ENCODE results near the gene SYNDIG1L. TPM values are rescaled to one million over a fixed set of nuclear protein-coding genes. Genes with fewer than 3 reads are reported as not detected.

The SYNDIG1L gene
- total RNA-seq, 2 donors from 2014 or later, result 0.09 to 0.34 TPM

DNA sequence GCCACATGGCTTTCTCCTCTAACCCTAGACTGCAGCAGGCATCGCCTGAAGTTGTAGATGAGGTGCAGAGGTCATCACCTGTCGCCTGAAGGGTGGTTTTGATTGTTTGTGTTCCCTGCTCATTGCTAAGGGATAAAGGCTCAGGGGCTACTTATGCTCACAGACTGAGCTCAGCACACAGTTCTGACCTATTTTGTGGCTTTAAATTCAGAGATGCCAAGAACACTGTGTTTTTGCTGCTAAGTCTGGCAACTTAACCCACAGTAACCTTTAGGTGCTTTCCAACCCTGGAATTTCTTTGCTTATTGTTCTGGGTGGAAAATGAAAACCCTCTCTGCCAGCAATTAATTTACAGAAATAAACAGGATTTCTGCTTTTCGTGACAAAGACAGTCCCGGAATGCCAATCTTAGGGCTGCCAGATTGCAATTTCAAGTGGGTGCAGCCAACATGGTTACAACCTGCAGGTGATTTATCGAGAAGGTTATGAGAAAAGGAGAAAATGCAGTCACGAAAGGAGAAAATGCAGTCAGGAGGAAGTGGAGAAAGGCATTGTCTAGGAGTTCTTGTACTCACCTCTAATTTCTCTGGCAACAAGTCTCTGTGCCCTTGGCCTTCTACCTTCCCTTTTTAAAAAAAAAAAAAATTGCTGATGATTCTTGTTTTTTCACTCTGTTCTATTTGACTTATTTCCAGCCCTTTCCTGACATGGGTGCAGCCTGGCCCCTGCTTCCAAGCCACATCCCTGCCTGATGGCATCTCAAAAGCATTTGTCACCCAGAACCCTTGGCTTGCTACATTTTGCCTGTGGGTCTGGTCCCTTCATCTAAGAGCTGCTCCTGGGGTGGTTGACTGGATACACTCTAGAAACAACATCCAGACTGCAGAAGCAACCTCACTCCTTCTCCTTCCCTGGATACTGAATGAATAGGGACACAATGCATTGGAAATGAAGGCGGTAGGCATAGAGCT lies 43.8 kb upstream of the SYNDIG1L start:
- DNase-seq (ENCODE audit: low spot score), result no peak

DNA sequence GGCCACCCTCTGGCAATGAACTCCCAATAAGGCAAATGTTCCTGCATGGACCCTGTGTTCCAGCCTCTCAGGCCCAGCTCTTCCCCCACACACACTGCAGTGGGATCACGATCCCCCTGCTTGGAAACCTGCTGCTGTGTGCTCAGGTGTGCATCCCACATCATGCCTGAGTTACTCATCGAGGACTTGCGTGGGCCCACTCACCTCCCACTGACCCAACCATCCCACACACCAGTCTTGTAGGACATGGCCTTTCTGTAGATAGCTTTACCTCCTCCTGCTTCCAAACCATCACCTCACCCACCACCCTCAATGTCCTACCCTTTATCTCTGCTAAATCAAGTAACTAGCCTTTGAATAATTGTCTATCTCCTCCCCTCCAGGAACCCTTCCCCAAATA lies 42.5 kb upstream of the SYNDIG1L start:
- TF ChIP-seq, protein P1, sequence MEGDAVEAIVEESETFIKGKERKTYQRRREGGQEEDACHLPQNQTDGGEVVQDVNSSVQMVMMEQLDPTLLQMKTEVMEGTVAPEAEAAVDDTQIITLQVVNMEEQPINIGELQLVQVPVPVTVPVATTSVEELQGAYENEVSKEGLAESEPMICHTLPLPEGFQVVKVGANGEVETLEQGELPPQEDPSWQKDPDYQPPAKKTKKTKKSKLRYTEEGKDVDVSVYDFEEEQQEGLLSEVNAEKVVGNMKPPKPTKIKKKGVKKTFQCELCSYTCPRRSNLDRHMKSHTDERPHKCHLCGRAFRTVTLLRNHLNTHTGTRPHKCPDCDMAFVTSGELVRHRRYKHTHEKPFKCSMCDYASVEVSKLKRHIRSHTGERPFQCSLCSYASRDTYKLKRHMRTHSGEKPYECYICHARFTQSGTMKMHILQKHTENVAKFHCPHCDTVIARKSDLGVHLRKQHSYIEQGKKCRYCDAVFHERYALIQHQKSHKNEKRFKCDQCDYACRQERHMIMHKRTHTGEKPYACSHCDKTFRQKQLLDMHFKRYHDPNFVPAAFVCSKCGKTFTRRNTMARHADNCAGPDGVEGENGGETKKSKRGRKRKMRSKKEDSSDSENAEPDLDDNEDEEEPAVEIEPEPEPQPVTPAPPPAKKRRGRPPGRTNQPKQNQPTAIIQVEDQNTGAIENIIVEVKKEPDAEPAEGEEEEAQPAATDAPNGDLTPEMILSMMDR (IDR thresholded peaks at IDR 0.05), result no peak
- no peak for TF ChIP-seq POLR2A (IDR thresholded peaks at IDR 0.05)
- no peak for TF ChIP-seq POLR2AphosphoS5 (IDR thresholded peaks at IDR 0.05)
- Histone ChIP-seq H3K27ac (no peak overlapping the region), H3K4me3 (no peak overlapping the region), H3K27me3 (replicated peaks; ENCODE audit: insufficient read depth) (no peaks in the 10 kb centered on the region), H3K36me3 (no peaks in the 10 kb centered on the region), H3K9me3 (no peaks in the 10 kb centered on the region), H3K4me1 (replicated peaks) (no peaks in the 10 kb centered on the region)
- intact Hi-C loops (cut with DNase I), result no loop called here
- WGBS, result 90% methylated on average over 3 of the region's 3 CpGs
- no peak for DNase-seq (ENCODE audit: low spot score)

More for the DNA sequence above, 43.8 kb upstream of the SYNDIG1L start:
- H3K36me3 ChIP-seq, result no peaks in the 10 kb centered on the region
- no peak overlapping the region for H3K4me3 ChIP-seq
- no peaks in the 10 kb centered on the region for H3K9me3 ChIP-seq
- no peaks in the 10 kb centered on the region for H3K27me3 ChIP-seq (replicated peaks; ENCODE audit: insufficient read depth)
- no peaks in the 10 kb centered on the region for H3K4me1 ChIP-seq (replicated peaks)
- intact Hi-C loops (cut with DNase I), result no loop called here
- no peak overlapping the region for H3K27ac ChIP-seq
- 56% methylated on average over 7 of the region's 7 CpGs for WGBS
- TF ChIP-seq POLR2AphosphoS5 (IDR thresholded peaks at IDR 0.05), result peak; percentile 2
- TF ChIP-seq, protein P1 (IDR thresholded peaks at IDR 0.05), result no peak

DNA sequence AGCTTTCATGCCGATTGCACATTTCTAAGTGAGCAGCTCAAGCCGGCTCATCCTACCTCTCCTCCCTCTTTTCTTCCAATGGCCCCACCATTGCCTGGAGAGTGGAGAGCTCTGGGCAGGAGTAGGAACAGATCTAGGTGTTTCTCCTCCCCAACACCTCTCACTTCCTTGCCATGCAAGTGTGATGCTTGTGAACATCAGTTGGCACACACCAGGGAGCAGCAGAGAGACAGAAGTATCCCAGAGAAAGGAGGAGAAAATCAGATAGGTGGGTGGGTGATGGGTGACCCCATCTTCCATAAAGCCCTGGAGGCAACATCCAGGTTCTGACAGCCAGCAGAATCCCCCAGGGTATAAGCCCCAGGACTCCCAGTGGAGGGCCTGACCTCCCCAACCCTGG lies 39.3 kb upstream of the SYNDIG1L start:
- intact Hi-C loops (cut with DNase I), result no loop called here
- 86% methylated on average over 2 of the region's 2 CpGs for WGBS
- Histone ChIP-seq H3K4me3 (no peak overlapping the region), H3K36me3 (no peaks in the 10 kb centered on the region), H3K9me3 (no peaks in the 10 kb centered on the region), H3K4me1 (replicated peaks) (no peaks in the 10 kb centered on the region), H3K27me3 (replicated peaks; ENCODE audit: insufficient read depth) (no peaks in the 10 kb centered on the region), H3K27ac (no peak overlapping the region)
- no peak for DNase-seq (ENCODE audit: low spot score)
- TF ChIP-seq, protein P1 (IDR thresholded peaks at IDR 0.05), result no peak
- TF ChIP-seq POLR2AphosphoS5 (IDR thresholded peaks at IDR 0.05), result no peak
- no peak for TF ChIP-seq POLR2A (IDR thresholded peaks at IDR 0.05)

DNA sequence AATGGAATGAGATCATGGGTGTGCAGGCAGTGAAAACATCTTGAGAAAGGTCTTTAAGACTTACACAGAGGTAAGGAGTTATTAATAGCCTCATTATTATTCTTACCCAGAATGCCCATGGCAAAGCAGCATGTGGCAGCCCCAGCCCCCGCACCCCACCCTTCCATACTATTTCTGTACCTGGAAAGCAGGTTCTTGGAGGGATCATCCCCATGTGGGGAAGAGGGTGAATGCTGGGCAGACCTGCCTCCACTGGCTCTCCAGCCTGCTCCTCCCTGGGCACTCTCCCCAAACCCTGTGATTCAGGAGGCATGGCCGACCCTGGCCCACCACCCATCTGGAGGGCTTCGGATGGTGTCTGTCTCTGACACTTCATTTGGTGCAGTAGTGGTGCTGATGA lies 38.8 kb upstream of the SYNDIG1L start:
- TF ChIP-seq, protein P1 (IDR thresholded peaks at IDR 0.05), result no peak
- TF ChIP-seq POLR2A (IDR thresholded peaks at IDR 0.05), result no peak
- TF ChIP-seq POLR2AphosphoS5 (IDR thresholded peaks at IDR 0.05), result no peak
- intact Hi-C loops (cut with DNase I), result no loop called here
- WGBS, result 98% methylated on average over 3 of the region's 3 CpGs
- Histone ChIP-seq H3K4me3 (no peak overlapping the region), H3K27ac (no peak overlapping the region), H3K4me1 (replicated peaks) (no peaks in the 10 kb centered on the region), H3K27me3 (replicated peaks; ENCODE audit: insufficient read depth) (no peaks in the 10 kb centered on the region), H3K9me3 (no peaks in the 10 kb centered on the region), H3K36me3 (no peaks in the 10 kb centered on the region)
- DNase-seq (ENCODE audit: low spot score), result no peak

DNA sequence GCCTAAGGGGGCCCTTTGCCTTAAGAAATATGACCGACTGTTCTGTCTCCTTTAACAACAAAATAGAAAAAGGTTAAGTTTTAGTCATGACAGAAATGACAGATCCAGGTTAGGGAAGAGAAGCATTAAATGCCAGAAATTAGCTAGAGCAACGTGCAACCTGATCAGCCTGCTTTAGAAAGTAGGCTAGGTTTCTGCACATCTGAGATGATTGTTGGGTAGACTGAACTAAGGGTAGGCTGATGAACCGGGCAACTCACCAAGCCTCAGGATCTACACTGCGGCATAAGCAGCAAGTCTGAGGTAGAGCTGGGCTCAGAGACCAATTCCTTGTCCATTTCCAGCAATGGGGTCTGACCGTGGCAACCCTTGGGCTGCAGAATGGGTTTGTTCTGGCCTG lies 37.7 kb upstream of the SYNDIG1L start:
- Histone ChIP-seq H3K36me3 (no peaks in the 10 kb centered on the region), H3K27ac (no peak overlapping the region), H3K4me3 (no peak overlapping the region), H3K27me3 (replicated peaks; ENCODE audit: insufficient read depth) (no peaks in the 10 kb centered on the region), H3K4me1 (replicated peaks) (no peaks in the 10 kb centered on the region), H3K9me3 (no peaks in the 10 kb centered on the region)
- TF ChIP-seq POLR2AphosphoS5 (IDR thresholded peaks at IDR 0.05) (no peak), POLR2A (IDR thresholded peaks at IDR 0.05) (no peak)
- TF ChIP-seq, protein P1 (IDR thresholded peaks at IDR 0.05), result no peak
- WGBS, result 78% methylated on average over 5 of the region's 5 CpGs
- DNase-seq (ENCODE audit: low spot score), result no peak
- intact Hi-C loops (cut with DNase I), result no loop called here

Measured in prostate gland (tissue), 2 donors.